OCI-LY1 (cell line): Measurements from ENCODE around the gene FRK.

ENCODE experiments used
- H2AFZ ChIP-seq: fragments of 200-600 bp; sonication (generic), shearing (Covaris generic); 2 replicates; pipeline ENCODE4 v1.6.0; 2014; ENCODE audit warnings: antibody characterized with exemption, mild to moderate bottlenecking, low read length
- H3F3A ChIP-seq: fragments of 200-600 bp; sonication (generic), shearing (Covaris generic); 2 replicates; pipeline ENCODE4 v1.6.0; 2014; ENCODE audit warnings: mild to moderate bottlenecking, antibody characterized with exemption, low read length, moderate library complexity; ENCODE audit not compliant: insufficient read depth
- H3K27ac ChIP-seq: fragments of 200-600 bp; sonication (generic); 2 replicates; pipeline ENCODE4 v1.5.1; 2014; ENCODE audit warnings: low read length, mixed run types, mild to moderate bottlenecking, low read depth; ENCODE audit not compliant: poor library complexity, severe bottlenecking
- H3K27me3 ChIP-seq: fragments of 200-600 bp; sonication (generic); 2 replicates; pipeline ENCODE4 v1.6.0; 2014; ENCODE audit warnings: antibody characterized with exemption, mild to moderate bottlenecking, low read length, moderate library complexity; ENCODE audit not compliant: insufficient read depth
- H3K36me3 ChIP-seq: fragments of 200-600 bp; sonication (generic); 2 replicates; pipeline ENCODE4 v1.6.1; 2014; ENCODE audit warnings: mild to moderate bottlenecking, antibody characterized with exemption, low read length, moderate library complexity, mixed read lengths; ENCODE audit not compliant: insufficient read depth
- H3K4me1 ChIP-seq: fragments of 200-600 bp; sonication (generic); 2 replicates; pipeline ENCODE4 v1.5.1; 2014; ENCODE audit warnings: mild to moderate bottlenecking, low read length, moderate library complexity; ENCODE audit not compliant: insufficient read depth, severe bottlenecking
- H3K4me2 ChIP-seq: fragments of 200-600 bp; sonication (generic), shearing (Covaris generic); 2 replicates; pipeline ENCODE4 v1.6.1; 2014; ENCODE audit warnings: low read length
- H3K4me3 ChIP-seq: fragments of 200-600 bp; sonication (generic); 2 replicates; pipeline ENCODE4 v1.5.1; 2014; ENCODE audit warnings: low read length, low read depth, mild to moderate bottlenecking, mixed read lengths; ENCODE audit not compliant: poor library complexity, severe bottlenecking
- H3K79me2 ChIP-seq: fragments of 200-600 bp; shearing (Covaris generic); 2 replicates; pipeline ENCODE4 v1.6.1; 2016; ENCODE audit warnings: mixed run types, low read length, mixed read lengths; ENCODE audit not compliant: insufficient read depth
- H3K9ac ChIP-seq: fragments of 200-600 bp; sonication (generic), shearing (Covaris generic); 2 replicates; pipeline ENCODE4 v1.6.1; 2014; ENCODE audit warnings: mild to moderate bottlenecking, low read length, mixed read lengths
- H3K9me2 ChIP-seq: fragments of 200-600 bp; sonication (generic), shearing (Covaris generic); 2 replicates; pipeline ENCODE4 v1.6.1; 2014; ENCODE audit warnings: low read depth, mild to moderate bottlenecking, low read length, mixed read lengths
- H3K9me3 ChIP-seq: fragments of 200-600 bp; shearing (Covaris generic); 2 replicates; pipeline ENCODE4 v1.6.1; 2014; ENCODE audit warnings: low read length, mixed read lengths
- H4K20me1 ChIP-seq: fragments of 200-600 bp; sonication (generic), shearing (Covaris generic); 2 replicates; pipeline ENCODE4 v1.6.0; 2016; ENCODE audit warnings: mild to moderate bottlenecking, low read length; ENCODE audit not compliant: insufficient read depth
- CTCF ChIP-seq: fragments of 200-600 bp; sonication (generic), shearing (Covaris generic); IDR thresholded peaks from 2 replicates; pipeline ENCODE4 v1.5.1; 2017; ENCODE audit warnings: mild to moderate bottlenecking, antibody characterized with exemption, low read length, moderate library complexity, mixed read lengths
- EZH2 ChIP-seq: fragments of 200-600 bp; sonication (generic), shearing (Covaris generic); IDR thresholded peaks from 2 replicates; pipeline ENCODE4 v1.8.0; 2017; ENCODE audit warnings: borderline replicate concordance, mixed run types, mild to moderate bottlenecking, antibody characterized with exemption, low read length, moderate library complexity, mixed read lengths

Gene FRK

GRCh38 chr6:116028233-116028632 is 32.5 kb downstream of the FRK start:
- Histone ChIP-seq H3K9me2 (no peaks in the 10 kb centered on the region), H4K20me1 (no peaks in the 10 kb centered on the region), H2AFZ (no peak overlapping the region), H3K9me3 (no peaks in the 10 kb centered on the region), H3K4me2 (no peak overlapping the region), H3K4me3 (no peak overlapping the region), H3K27me3 (no peaks in the 10 kb centered on the region), H3F3A (no peaks in the 10 kb centered on the region), H3K79me2 (no peaks in the 10 kb centered on the region), H3K27ac (no peak overlapping the region), H3K4me1 (no peaks in the 10 kb centered on the region), H3K9ac (no peak overlapping the region), H3K36me3 (no peaks in the 10 kb centered on the region)
- no peak for TF ChIP-seq EZH2
- no peak for TF ChIP-seq CTCF

- TF ChIP-seq EZH2 (no peak), CTCF (no peak)
- no peak overlapping the region for H2AFZ ChIP-seq
- no peaks in the 10 kb centered on the region for H3K79me2 ChIP-seq
- H3K4me2 ChIP-seq = no peak overlapping the region
- H3K4me1 ChIP-seq = no peaks in the 10 kb centered on the region
- no peak overlapping the region for H3K4me3 ChIP-seq
- H3K36me3 ChIP-seq = no peaks in the 10 kb centered on the region
- H4K20me1 ChIP-seq = no peaks in the 10 kb centered on the region
- no peaks in the 10 kb centered on the region for H3F3A ChIP-seq
- no peaks in the 10 kb centered on the region for H3K9me2 ChIP-seq
- H3K9me3 ChIP-seq = no peaks in the 10 kb centered on the region
- no peak overlapping the region for H3K9ac ChIP-seq
- no peak overlapping the region for H3K27ac ChIP-seq
- H3K27me3 ChIP-seq = no peaks in the 10 kb centered on the region
Observed at GRCh38 chr6:116027801-116028200, 32.9 kb downstream of the FRK start.

- no peak overlapping the region for H3K4me3 ChIP-seq
- H3K4me2 ChIP-seq = no peak overlapping the region
- no peaks in the 10 kb centered on the region for H4K20me1 ChIP-seq
- H3K4me1 ChIP-seq = no peaks in the 10 kb centered on the region
- no peak overlapping the region for H3K9ac ChIP-seq
- H3K9me2 ChIP-seq = no peaks in the 10 kb centered on the region
- no peak overlapping the region for H3K27ac ChIP-seq
- H3K79me2 ChIP-seq = no peaks in the 10 kb centered on the region
- H3K36me3 ChIP-seq = no peaks in the 10 kb centered on the region
- no peak for TF ChIP-seq EZH2
- no peak for TF ChIP-seq CTCF
- no peaks in the 10 kb centered on the region for H3F3A ChIP-seq
- H2AFZ ChIP-seq = no peak overlapping the region
- H3K27me3 ChIP-seq = no peaks in the 10 kb centered on the region
- no peaks in the 10 kb centered on the region for H3K9me3 ChIP-seq
Observed at GRCh38 chr6:116025405-116025804, 35.3 kb downstream of the FRK start.
